ENCODE measurements around the gene APOBEC3B.
"Not testable (repeated sequence)": the region's sequence is repeated elsewhere in the genome, so short reads cannot be mapped to it uniquely, and the experiment has no call there.

Gene APOBEC3B

GRCh38 chr22:39017596-39018365 is 35.6 kb downstream of the APOBEC3B start:
- no peak for DNase-seq (ENCODE audit: low read depth, low spot score)
- H3K27me3 ChIP-seq (ENCODE audit: control insufficient read depth, insufficient read depth, low read length): no peaks in the 10 kb centered on the region
- no CpG with 5 or more reads among the region's 18 CpGs for whole genome bisulfite sequencing (ENCODE audit: insufficient coverage, insufficient read length)
- H3K36me3 ChIP-seq (ENCODE audit: control insufficient read depth, insufficient read depth, low read length): no peaks in the 10 kb centered on the region
- H3K4me1 ChIP-seq (ENCODE audit: control insufficient read depth, insufficient read depth, low read length): peaks cover 10% of the 10 kb centered on the region
- peak overlapping the region; percentile 7; the same call in 1 of the 2 replicates for H3K4me3 ChIP-seq (ENCODE audit: low read length)
- H3K9me3 ChIP-seq (ENCODE audit: control insufficient read depth, insufficient read depth, low read length): no peaks in the 10 kb centered on the region
- no peak overlapping the region for H3K27ac ChIP-seq (ENCODE audit: low read length)

DNA sequence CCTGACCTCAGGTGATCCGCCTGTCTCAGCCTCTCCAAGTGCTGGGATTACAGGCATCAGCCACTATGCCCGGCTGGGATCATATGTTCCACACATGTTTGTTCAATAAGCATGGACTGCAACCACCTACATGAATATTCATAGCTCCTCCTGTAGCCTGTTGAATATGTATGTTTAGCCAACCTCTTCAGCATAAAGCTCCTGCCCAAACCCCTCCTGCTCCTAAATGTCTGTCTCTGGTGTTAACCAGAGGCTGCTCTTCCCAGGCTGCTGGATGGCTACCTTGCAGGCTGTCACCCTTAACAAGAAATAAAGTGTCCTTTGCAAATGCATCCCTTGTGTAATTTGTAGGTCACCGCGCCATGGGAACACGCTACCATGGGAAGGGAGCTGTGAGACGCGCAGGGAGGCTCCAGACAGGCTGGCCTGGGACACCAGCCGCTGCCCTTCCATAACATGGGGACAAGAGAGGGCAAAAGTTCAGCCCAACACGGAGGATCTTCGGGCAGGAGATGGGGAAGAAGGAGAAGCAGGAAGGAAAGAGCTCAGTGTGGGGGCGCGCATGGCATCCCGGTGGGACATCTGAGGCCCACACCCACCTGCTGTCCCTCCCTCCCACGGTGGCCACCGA is 38.0 kb downstream of the APOBEC3B start:
- not testable (repeated sequence) for H3K27me3 ChIP-seq (ENCODE audit: control insufficient read depth, insufficient read depth, low read length); DNase-seq (ENCODE audit: low read depth, low spot score); H3K9me3 ChIP-seq (ENCODE audit: control insufficient read depth, insufficient read depth, low read length); H3K4me3 ChIP-seq (ENCODE audit: low read length); H3K27ac ChIP-seq (ENCODE audit: low read length); H3K36me3 ChIP-seq (ENCODE audit: control insufficient read depth, insufficient read depth, low read length)
- H3K4me1 ChIP-seq (ENCODE audit: control insufficient read depth, insufficient read depth, low read length): peaks cover 10% of the 10 kb centered on the region
- WGBS (ENCODE audit: insufficient coverage, insufficient read length): no CpG with 5 or more reads among the region's 15 CpGs

DNA sequence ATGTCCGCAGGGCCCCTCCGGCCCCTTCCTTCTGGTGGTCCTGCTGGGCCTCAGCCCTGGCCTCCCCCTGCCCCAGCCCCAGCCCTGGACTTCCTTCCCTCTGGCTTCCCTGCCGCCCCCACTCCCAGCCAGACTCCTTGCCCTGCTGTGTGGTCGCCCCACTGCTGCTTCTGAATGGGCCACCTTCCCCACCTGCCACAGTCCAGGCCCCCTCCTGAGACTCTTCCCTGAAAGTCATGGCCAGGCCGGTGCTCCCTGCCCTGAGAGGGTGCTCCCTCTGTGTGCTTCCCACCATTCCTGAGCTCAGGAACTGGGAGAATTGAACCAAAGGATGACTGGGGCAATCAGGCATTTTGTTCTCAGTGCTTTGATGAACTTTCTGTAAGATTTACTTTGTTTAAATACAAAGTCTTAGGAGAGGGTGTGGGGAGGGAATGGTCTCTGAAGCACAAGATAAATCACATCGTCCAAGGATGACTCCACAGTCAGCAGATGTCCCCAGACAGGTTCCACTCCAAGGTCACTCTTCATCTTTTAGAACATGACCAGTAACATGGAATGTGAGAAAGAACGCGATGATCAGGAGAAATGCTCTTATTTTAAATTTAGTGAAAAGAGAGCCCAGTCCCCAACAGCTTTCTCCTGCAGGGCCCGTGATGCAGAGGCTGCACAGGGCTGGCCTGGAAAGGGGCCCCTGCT is 39.6 kb downstream of the APOBEC3B start:
- Histone ChIP-seq H3K9me3 (ENCODE audit: control insufficient read depth, insufficient read depth, low read length) (no peaks in the 10 kb centered on the region), H3K27me3 (ENCODE audit: control insufficient read depth, insufficient read depth, low read length) (no peaks in the 10 kb centered on the region), H3K4me1 (ENCODE audit: control insufficient read depth, insufficient read depth, low read length) (peaks cover 8% of the 10 kb centered on the region), H3K27ac (ENCODE audit: low read length) (no peak overlapping the region), H3K36me3 (ENCODE audit: control insufficient read depth, insufficient read depth, low read length) (no peaks in the 10 kb centered on the region), H3K4me3 (ENCODE audit: low read length) (no peak overlapping the region)
- WGBS (ENCODE audit: insufficient coverage, insufficient read length): no CpG with 5 or more reads among the region's 9 CpGs
- DNase-seq (ENCODE audit: low read depth, low spot score): no peak

- no CpG with 5 or more reads among the region's 15 CpGs for WGBS (ENCODE audit: insufficient coverage, insufficient read length)
Observed at GRCh38 chr22:39024519-39025308, 42.6 kb downstream of the APOBEC3B start.

GRCh38 chr22:39026509-39027150 is 44.5 kb downstream of the APOBEC3B start:
- no peak overlapping the region for H3K27ac ChIP-seq (ENCODE audit: low read length)
- WGBS (ENCODE audit: insufficient coverage, insufficient read length): no CpG with 5 or more reads among the region's 12 CpGs
- DNase-seq (ENCODE audit: low read depth, low spot score): no peak
- H3K4me1 ChIP-seq (ENCODE audit: control insufficient read depth, insufficient read depth, low read length): peaks cover 2% of the 10 kb centered on the region; the same call in 1 of the 2 replicates
- no peaks in the 10 kb centered on the region for H3K27me3 ChIP-seq (ENCODE audit: control insufficient read depth, insufficient read depth, low read length)
- H3K4me3 ChIP-seq (ENCODE audit: low read length): no peak overlapping the region
- H3K36me3 ChIP-seq (ENCODE audit: control insufficient read depth, insufficient read depth, low read length): no peaks in the 10 kb centered on the region
- H3K9me3 ChIP-seq (ENCODE audit: control insufficient read depth, insufficient read depth, low read length): no peaks in the 10 kb centered on the region

More at GRCh38 chr22:39024519-39025308, 42.6 kb downstream of the APOBEC3B start:
- no peak for DNase-seq (ENCODE audit: low read depth, low spot score)
- Histone ChIP-seq H3K27ac (ENCODE audit: low read length) (no peak overlapping the region), H3K4me1 (ENCODE audit: control insufficient read depth, insufficient read depth, low read length) (peaks cover 6% of the 10 kb centered on the region; the same call in 1 of the 2 replicates), H3K27me3 (ENCODE audit: control insufficient read depth, insufficient read depth, low read length) (no peaks in the 10 kb centered on the region), H3K4me3 (ENCODE audit: low read length) (no peak overlapping the region), H3K9me3 (ENCODE audit: control insufficient read depth, insufficient read depth, low read length) (no peaks in the 10 kb centered on the region), H3K36me3 (ENCODE audit: control insufficient read depth, insufficient read depth, low read length) (no peaks in the 10 kb centered on the region)

GRCh38 chr22:39027717-39028116 is 45.6 kb downstream of the APOBEC3B start:
- no peak overlapping the region for H3K4me3 ChIP-seq (ENCODE audit: low read length)
- H3K4me1 ChIP-seq (ENCODE audit: control insufficient read depth, insufficient read depth, low read length): peaks cover 4% of the 10 kb centered on the region; the same call in 1 of the 2 replicates
- H3K9me3 ChIP-seq (ENCODE audit: control insufficient read depth, insufficient read depth, low read length): no peaks in the 10 kb centered on the region
- WGBS (ENCODE audit: insufficient coverage, insufficient read length): no CpG with 5 or more reads among the region's 4 CpGs
- no peak for DNase-seq (ENCODE audit: low read depth, low spot score)
- no peaks in the 10 kb centered on the region for H3K27me3 ChIP-seq (ENCODE audit: control insufficient read depth, insufficient read depth, low read length)
- H3K36me3 ChIP-seq (ENCODE audit: control insufficient read depth, insufficient read depth, low read length): no peaks in the 10 kb centered on the region
- H3K27ac ChIP-seq (ENCODE audit: low read length): no peak overlapping the region

- Histone ChIP-seq H3K27me3 (ENCODE audit: control insufficient read depth, insufficient read depth, low read length) (no peaks in the 10 kb centered on the region), H3K9me3 (ENCODE audit: control insufficient read depth, insufficient read depth, low read length) (no peaks in the 10 kb centered on the region), H3K4me1 (ENCODE audit: control insufficient read depth, insufficient read depth, low read length) (peaks cover 4% of the 10 kb centered on the region; the same call in 1 of the 2 replicates), H3K27ac (ENCODE audit: low read length) (no peak overlapping the region), H3K4me3 (ENCODE audit: low read length) (no peak overlapping the region), H3K36me3 (ENCODE audit: control insufficient read depth, insufficient read depth, low read length) (no peaks in the 10 kb centered on the region)
- no CpG with 5 or more reads among the region's 11 CpGs for WGBS (ENCODE audit: insufficient coverage, insufficient read length)
- DNase-seq (ENCODE audit: low read depth, low spot score): no peak
Observed at GRCh38 chr22:39028281-39028680, 46.1 kb downstream of the APOBEC3B start.

DNA sequence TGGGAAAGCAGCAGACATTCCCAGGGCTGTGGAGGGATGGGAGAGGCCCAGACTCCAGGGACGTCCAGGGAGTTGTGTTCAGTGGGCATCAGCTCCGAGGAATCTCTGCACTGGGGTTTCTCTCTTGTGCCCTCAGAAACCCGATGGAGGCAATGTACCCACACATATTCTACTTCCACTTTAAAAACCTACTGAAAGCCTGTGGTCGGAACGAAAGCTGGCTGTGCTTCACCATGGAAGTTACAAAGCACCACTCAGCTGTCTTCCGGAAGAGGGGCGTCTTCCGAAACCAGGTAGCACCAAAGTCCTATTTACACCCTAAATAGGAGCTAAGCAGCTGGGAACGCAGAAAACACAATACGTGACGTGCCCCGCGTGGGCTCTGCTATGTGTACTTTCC is 47.1 kb downstream of the APOBEC3B start:
- Histone ChIP-seq H3K4me1 (ENCODE audit: control insufficient read depth, insufficient read depth, low read length) (peaks cover 4% of the 10 kb centered on the region; the same call in 1 of the 2 replicates), H3K9me3 (ENCODE audit: control insufficient read depth, insufficient read depth, low read length) (no peaks in the 10 kb centered on the region), H3K36me3 (ENCODE audit: control insufficient read depth, insufficient read depth, low read length) (no peaks in the 10 kb centered on the region), H3K27me3 (ENCODE audit: control insufficient read depth, insufficient read depth, low read length) (no peaks in the 10 kb centered on the region), H3K27ac (ENCODE audit: low read length) (no peak overlapping the region), H3K4me3 (ENCODE audit: low read length) (no peak overlapping the region)
- no peak for DNase-seq (ENCODE audit: low read depth, low spot score)
- no CpG with 5 or more reads among the region's 13 CpGs for WGBS (ENCODE audit: insufficient coverage, insufficient read length)

DNA sequence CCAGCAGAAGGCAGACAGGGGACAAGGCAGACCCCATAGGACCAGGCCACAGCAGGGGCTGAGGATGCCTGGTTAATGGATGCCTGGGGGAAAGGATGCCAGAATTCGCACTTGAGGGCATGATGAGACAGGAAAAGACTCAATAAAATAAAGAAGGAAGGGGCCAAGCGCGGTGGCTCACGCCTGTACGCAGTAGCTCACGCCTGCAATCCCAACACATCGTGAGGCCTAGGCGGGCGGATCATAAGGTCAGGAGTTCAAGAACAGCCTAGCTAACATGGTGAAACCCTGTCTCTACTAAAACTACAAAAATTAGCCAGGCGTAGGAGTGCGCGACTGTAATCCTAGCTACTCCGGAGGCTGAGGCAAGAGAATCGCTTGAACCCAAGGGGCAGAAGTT is 48.6 kb downstream of the APOBEC3B start:
- no peak for DNase-seq (ENCODE audit: low read depth, low spot score)
- Histone ChIP-seq H3K4me3 (ENCODE audit: low read length) (no peak overlapping the region), H3K36me3 (ENCODE audit: control insufficient read depth, insufficient read depth, low read length) (no peaks in the 10 kb centered on the region), H3K27me3 (ENCODE audit: control insufficient read depth, insufficient read depth, low read length) (no peaks in the 10 kb centered on the region), H3K27ac (ENCODE audit: low read length) (no peak overlapping the region), H3K4me1 (ENCODE audit: control insufficient read depth, insufficient read depth, low read length) (peaks cover 4% of the 10 kb centered on the region; the same call in 1 of the 2 replicates), H3K9me3 (ENCODE audit: control insufficient read depth, insufficient read depth, low read length) (no peaks in the 10 kb centered on the region)
- WGBS (ENCODE audit: insufficient coverage, insufficient read length): no CpG with 5 or more reads among the region's 14 CpGs
